ENCODE measurements around the gene ADGRV1.

DNA sequence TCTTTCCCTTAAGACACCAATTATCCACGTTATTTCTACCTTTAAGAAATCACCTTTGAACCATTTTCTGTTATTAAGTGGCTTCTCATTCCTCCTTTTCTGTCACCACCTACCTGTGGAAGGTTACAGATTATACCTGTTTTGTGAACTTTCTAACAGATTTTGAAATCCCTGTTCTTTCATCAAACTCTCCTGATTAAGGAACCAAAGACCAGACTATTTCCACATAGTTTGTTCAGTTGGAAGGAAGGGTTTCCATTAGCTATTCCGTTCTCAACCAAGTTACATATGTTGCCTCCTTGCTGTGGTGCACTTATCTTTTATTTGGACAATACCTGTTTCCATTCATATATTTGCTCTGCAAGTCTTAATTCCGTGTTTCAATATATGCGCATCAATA is 343.6 kb downstream of the ADGRV1 start:
- TF ChIP-seq, protein P1, sequence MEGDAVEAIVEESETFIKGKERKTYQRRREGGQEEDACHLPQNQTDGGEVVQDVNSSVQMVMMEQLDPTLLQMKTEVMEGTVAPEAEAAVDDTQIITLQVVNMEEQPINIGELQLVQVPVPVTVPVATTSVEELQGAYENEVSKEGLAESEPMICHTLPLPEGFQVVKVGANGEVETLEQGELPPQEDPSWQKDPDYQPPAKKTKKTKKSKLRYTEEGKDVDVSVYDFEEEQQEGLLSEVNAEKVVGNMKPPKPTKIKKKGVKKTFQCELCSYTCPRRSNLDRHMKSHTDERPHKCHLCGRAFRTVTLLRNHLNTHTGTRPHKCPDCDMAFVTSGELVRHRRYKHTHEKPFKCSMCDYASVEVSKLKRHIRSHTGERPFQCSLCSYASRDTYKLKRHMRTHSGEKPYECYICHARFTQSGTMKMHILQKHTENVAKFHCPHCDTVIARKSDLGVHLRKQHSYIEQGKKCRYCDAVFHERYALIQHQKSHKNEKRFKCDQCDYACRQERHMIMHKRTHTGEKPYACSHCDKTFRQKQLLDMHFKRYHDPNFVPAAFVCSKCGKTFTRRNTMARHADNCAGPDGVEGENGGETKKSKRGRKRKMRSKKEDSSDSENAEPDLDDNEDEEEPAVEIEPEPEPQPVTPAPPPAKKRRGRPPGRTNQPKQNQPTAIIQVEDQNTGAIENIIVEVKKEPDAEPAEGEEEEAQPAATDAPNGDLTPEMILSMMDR (IDR thresholded peaks at IDR 0.05): no peak
- no peak for TF ChIP-seq POLR2A (IDR thresholded peaks at IDR 0.05)
- TF ChIP-seq EP300 (IDR thresholded peaks at IDR 0.05): no peak

Measured in tibial nerve (tissue), 4 donors.